ENCODE measurements around the gene LHPP.

LHPP gene

GRCh38 chr10:124543971-124544370 is 82.3 kb downstream of the LHPP start:
- Histone ChIP-seq H3K4me3 (replicated peaks; ENCODE audit: low read depth, low read length) (no peak overlapping the region), H3K36me3 (ENCODE audit: control insufficient read depth, insufficient read depth, low read length) (no peaks in the 10 kb centered on the region), H3K27me3 (replicated peaks; ENCODE audit: control insufficient read depth, insufficient read depth, low read length) (no peaks in the 10 kb centered on the region)
- TF ChIP-seq CTCF (IDR thresholded peaks at IDR 0.05; ENCODE audit: insufficient read depth, low read length, poor library complexity, severe bottlenecking) = no peak
- DNase-seq (ENCODE audit: extremely low read depth, insufficient read length) = no peak

- no peaks in the 10 kb centered on the region for H3K36me3 ChIP-seq (ENCODE audit: control insufficient read depth, insufficient read depth, low read length)
- no peak overlapping the region for H3K4me3 ChIP-seq (replicated peaks; ENCODE audit: low read depth, low read length)
- no peaks in the 10 kb centered on the region for H3K27me3 ChIP-seq (replicated peaks; ENCODE audit: control insufficient read depth, insufficient read depth, low read length)
- no peak for TF ChIP-seq CTCF (IDR thresholded peaks at IDR 0.05; ENCODE audit: insufficient read depth, low read length, poor library complexity, severe bottlenecking)
- no peak for DNase-seq (ENCODE audit: extremely low read depth, insufficient read length)
Measured at GRCh38 chr10:124544711-124545110, 83.1 kb downstream of the LHPP start.

- Histone ChIP-seq H3K36me3 (ENCODE audit: control insufficient read depth, insufficient read depth, low read length) (no peaks in the 10 kb centered on the region), H3K4me3 (replicated peaks; ENCODE audit: low read depth, low read length) (no peak overlapping the region), H3K27me3 (replicated peaks; ENCODE audit: control insufficient read depth, insufficient read depth, low read length) (no peaks in the 10 kb centered on the region)
- no peak for DNase-seq (ENCODE audit: extremely low read depth, insufficient read length)
- TF ChIP-seq CTCF (IDR thresholded peaks at IDR 0.05; ENCODE audit: insufficient read depth, low read length, poor library complexity, severe bottlenecking) = no peak
Measured at GRCh38 chr10:124545351-124546054, 83.9 kb downstream of the LHPP start.

- no peak for DNase-seq (ENCODE audit: extremely low read depth, insufficient read length)
- H3K27me3 ChIP-seq (replicated peaks; ENCODE audit: control insufficient read depth, insufficient read depth, low read length) = no peaks in the 10 kb centered on the region
- TF ChIP-seq CTCF (IDR thresholded peaks at IDR 0.05; ENCODE audit: insufficient read depth, low read length, poor library complexity, severe bottlenecking) = no peak
- no peaks in the 10 kb centered on the region for H3K36me3 ChIP-seq (ENCODE audit: control insufficient read depth, insufficient read depth, low read length)
- no peak overlapping the region for H3K4me3 ChIP-seq (replicated peaks; ENCODE audit: low read depth, low read length)
Measured at GRCh38 chr10:124546055-124546369, 84.4 kb downstream of the LHPP start.

GRCh38 chr10:124546957-124547646 is 85.5 kb downstream of the LHPP start:
- DNase-seq (ENCODE audit: extremely low read depth, insufficient read length) = no peak
- Histone ChIP-seq H3K27me3 (replicated peaks; ENCODE audit: control insufficient read depth, insufficient read depth, low read length) (no peaks in the 10 kb centered on the region), H3K4me3 (replicated peaks; ENCODE audit: low read depth, low read length) (no peak overlapping the region), H3K36me3 (ENCODE audit: control insufficient read depth, insufficient read depth, low read length) (no peaks in the 10 kb centered on the region)
- TF ChIP-seq CTCF (IDR thresholded peaks at IDR 0.05; ENCODE audit: insufficient read depth, low read length, poor library complexity, severe bottlenecking) = no peak
